NCI-H2081 (cell line): ENCODE data around the gene AFAP1.

Experiments
- DNase-seq, 2 experiments: peaks; one replicate each; lab custom pipeline; 2025; lab: John Stamatoyannopoulos, UW

AFAP1 gene

GRCh38 chr4:7939377-7940108 lies at the start of gene AFAP1:
TSS of gene AFAP1 (minus strand) at chr4:7939861. CDS start at chr4:7872078, 67,783 bp downstream.
- DNase-seq, result peak; percentile 89 to 91

- no peak for DNase-seq
These were observed 48.8 kb upstream of the AFAP1 start for GRCh38 chr4:7988437-7988836.

GRCh38 chr4:7987148-7987989 lies 47.7 kb upstream of the AFAP1 start:
- DNase-seq, result peak; percentile 72

GRCh38 chr4:7985891-7986441 lies 46.3 kb upstream of the AFAP1 start:
- no peak for DNase-seq

GRCh38 chr4:7985072-7985471 lies 45.4 kb upstream of the AFAP1 start:
- no peak for DNase-seq

GRCh38 chr4:7984286-7984925 lies 44.7 kb upstream of the AFAP1 start:
- DNase-seq, result no peak

GRCh38 chr4:7983296-7983695 lies 43.6 kb upstream of the AFAP1 start:
- no peak for DNase-seq

GRCh38 chr4:7981738-7982394 lies 42.2 kb upstream of the AFAP1 start:
- no peak for DNase-seq

- DNase-seq, result no peak
These were observed 40.4 kb upstream of the AFAP1 start for GRCh38 chr4:7980036-7980435.

GRCh38 chr4:7979652-7979968 lies 39.9 kb upstream of the AFAP1 start:
- DNase-seq, result no peak

GRCh38 chr4:7978907-7979651 lies 39.4 kb upstream of the AFAP1 start:
- no peak for DNase-seq

GRCh38 chr4:7978489-7978888 lies 38.8 kb upstream of the AFAP1 start:
- DNase-seq, result peak; percentile 31 to 71

- no peak for DNase-seq
These were observed 37.0 kb upstream of the AFAP1 start for GRCh38 chr4:7976634-7977033.

GRCh38 chr4:7976025-7976424 lies 36.4 kb upstream of the AFAP1 start:
- no peak for DNase-seq

- no peak for DNase-seq
These were observed 34.8 kb upstream of the AFAP1 start for GRCh38 chr4:7974425-7974824.

- DNase-seq, result no peak
These were observed 33.9 kb upstream of the AFAP1 start for GRCh38 chr4:7973545-7973981.

- DNase-seq, result no peak
These were observed 32.3 kb upstream of the AFAP1 start for GRCh38 chr4:7971881-7972500.

GRCh38 chr4:7971159-7971631 lies 31.5 kb upstream of the AFAP1 start:
- DNase-seq, result no peak

GRCh38 chr4:7970361-7970946 lies 30.8 kb upstream of the AFAP1 start:
- DNase-seq, result no peak

- no peak for DNase-seq
These were observed 28.7 kb upstream of the AFAP1 start for GRCh38 chr4:7968262-7968896.
